ENCODE measurements around the gene CACTIN. TPM values are rescaled to one million over a fixed set of nuclear protein-coding genes. Genes with fewer than 3 reads are reported as not detected.

Gene CACTIN
- total and polyA plus RNA-seq, 7 experiments from 2014 or later, result 9.5 to 46.7 (median 35.9) TPM

DNA sequence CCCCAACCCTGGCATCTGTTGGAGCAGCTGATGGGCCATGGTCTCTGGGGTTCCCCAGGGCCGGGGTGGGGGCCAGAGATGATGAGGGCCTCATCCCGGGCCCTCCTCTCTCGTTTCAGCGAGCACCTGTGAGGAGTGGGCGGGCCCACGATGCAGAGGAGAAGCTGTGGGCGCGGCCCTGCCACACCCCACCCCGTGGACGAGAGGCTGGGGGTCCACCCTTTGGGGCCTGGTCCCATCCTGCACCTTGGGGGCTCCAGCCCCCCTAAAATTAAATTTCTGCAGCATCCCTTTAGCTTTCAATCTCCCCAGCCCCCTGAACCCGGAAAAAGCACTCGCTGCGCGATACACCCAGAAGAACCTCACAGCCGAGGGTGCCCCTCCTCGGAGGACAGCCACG is 48.2 kb downstream of the CACTIN start:
- Mint-ChIP-seq H3K36me3 (peaks cover 0 to 8% (median 6%) of the 10 kb centered on the region in 5 donors), H3K9me3 (no peaks in the 10 kb centered on the region), H3K27me3 (peaks cover 0 to 2% (median 0%) of the 10 kb centered on the region in 5 donors), H3K4me3 (no peak overlapping the region), H3K27ac (no peak overlapping the region), H3K4me1 (peaks cover 0 to 12% (median 5%) of the 10 kb centered on the region in 7 donors)
- ATAC-seq (no peak), DNase-seq (no peak)
- intact Hi-C loops (cut with micrococcal nuclease), result no loop called here
- no peak overlapping the region for H3K27ac ChIP-seq (ENCODE audit: low read depth, low read length)
- no peaks in the 10 kb centered on the region for H3K27me3 ChIP-seq (ENCODE audit: control insufficient read depth in 2 of 2, insufficient read depth in 2 of 2, low read length in 2 of 2)
- POLR2A ChIA-PET, result no interaction called here
- peaks cover 0 to 11% (median 4%) of the 10 kb centered on the region in 3 experiments for H3K36me3 ChIP-seq (ENCODE audit: control insufficient read depth in 2 of 3, insufficient read depth in 3 of 3, low read length in 3 of 3)
- H3K4me3 ChIP-seq (ENCODE audit: low read length), result no peak overlapping the region
- peaks cover 5 to 6% of the 10 kb centered on the region in 2 donors for H3K4me1 ChIP-seq (ENCODE audit: control insufficient read depth in 2 of 2, insufficient read depth in 2 of 2, low read length in 2 of 2)
- CTCF ChIA-PET, result interaction anchor here (0.9 to 1.0 kb wide), 2 partner anchors 22 to 34 kb away, joined by 3 read pairs; no protein-coding TSS in a partner anchor
- H3K9me3 ChIP-seq (ENCODE audit: control insufficient read depth in 2 of 3, low read length in 3 of 3), result no peaks in the 10 kb centered on the region

DNA sequence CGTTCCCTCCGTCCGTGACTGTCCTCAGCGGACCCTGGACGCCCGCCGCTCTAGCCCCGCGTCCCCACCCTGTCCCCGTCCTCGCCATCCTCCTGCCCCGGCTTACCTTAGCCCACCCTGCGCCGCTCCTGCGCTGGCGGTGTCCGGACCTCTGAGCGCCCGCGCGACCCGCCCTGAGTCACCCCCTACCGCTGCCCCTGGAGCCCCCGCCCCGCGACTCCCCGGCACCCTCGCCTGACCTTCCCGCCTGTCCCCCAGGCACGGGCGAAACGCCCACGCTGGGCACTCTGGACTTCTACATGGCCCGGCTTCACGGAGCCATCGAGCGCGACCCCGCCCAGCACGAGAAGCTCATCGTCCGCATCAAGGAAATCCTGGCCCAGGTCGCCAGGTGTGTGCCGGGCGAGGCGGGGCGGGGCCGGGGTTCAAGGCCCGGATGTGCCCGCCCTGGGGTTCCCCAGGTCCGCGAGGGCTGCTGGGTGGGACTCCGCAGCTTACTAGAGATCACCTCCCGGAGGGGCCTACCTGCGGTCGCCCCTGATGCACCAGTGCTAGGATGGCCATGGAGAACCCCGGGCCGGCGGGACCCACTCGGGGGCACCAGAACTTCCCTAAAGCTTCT is 48.8 kb downstream of the CACTIN start:
- no peak for DNase-seq
- no peak overlapping the region for H3K4me3 ChIP-seq (ENCODE audit: low read length)
- H3K36me3 ChIP-seq (ENCODE audit: control insufficient read depth in 2 of 3, insufficient read depth in 3 of 3, low read length in 3 of 3), result peaks cover 0 to 15% (median 4%) of the 10 kb centered on the region in 3 experiments
- Mint-ChIP-seq H3K4me3 (no peak overlapping the region), H3K36me3 (peaks cover 0 to 8% (median 6%) of the 10 kb centered on the region in 5 donors), H3K27ac (no peak overlapping the region), H3K9me3 (no peaks in the 10 kb centered on the region), H3K27me3 (no peaks in the 10 kb centered on the region), H3K4me1 (peaks cover 0 to 12% (median 5%) of the 10 kb centered on the region in 7 donors)
- H3K27me3 ChIP-seq (ENCODE audit: control insufficient read depth in 2 of 2, insufficient read depth in 2 of 2, low read length in 2 of 2), result no peaks in the 10 kb centered on the region
- ATAC-seq, result no peak
- intact Hi-C loops (cut with micrococcal nuclease), result no loop called here
- CTCF ChIA-PET, result interaction anchor here (0.9 to 1.0 kb wide), 2 partner anchors 21 to 33 kb away, joined by 3 read pairs; no protein-coding TSS in a partner anchor
- POLR2A ChIA-PET, result no interaction called here
- H3K9me3 ChIP-seq (ENCODE audit: control insufficient read depth in 2 of 3, low read length in 3 of 3), result no peaks in the 10 kb centered on the region
- H3K27ac ChIP-seq (ENCODE audit: low read depth, low read length), result no peak overlapping the region
- peaks cover 5 to 8% of the 10 kb centered on the region in 2 donors for H3K4me1 ChIP-seq (ENCODE audit: control insufficient read depth in 2 of 2, insufficient read depth in 2 of 2, low read length in 2 of 2)

DNA sequence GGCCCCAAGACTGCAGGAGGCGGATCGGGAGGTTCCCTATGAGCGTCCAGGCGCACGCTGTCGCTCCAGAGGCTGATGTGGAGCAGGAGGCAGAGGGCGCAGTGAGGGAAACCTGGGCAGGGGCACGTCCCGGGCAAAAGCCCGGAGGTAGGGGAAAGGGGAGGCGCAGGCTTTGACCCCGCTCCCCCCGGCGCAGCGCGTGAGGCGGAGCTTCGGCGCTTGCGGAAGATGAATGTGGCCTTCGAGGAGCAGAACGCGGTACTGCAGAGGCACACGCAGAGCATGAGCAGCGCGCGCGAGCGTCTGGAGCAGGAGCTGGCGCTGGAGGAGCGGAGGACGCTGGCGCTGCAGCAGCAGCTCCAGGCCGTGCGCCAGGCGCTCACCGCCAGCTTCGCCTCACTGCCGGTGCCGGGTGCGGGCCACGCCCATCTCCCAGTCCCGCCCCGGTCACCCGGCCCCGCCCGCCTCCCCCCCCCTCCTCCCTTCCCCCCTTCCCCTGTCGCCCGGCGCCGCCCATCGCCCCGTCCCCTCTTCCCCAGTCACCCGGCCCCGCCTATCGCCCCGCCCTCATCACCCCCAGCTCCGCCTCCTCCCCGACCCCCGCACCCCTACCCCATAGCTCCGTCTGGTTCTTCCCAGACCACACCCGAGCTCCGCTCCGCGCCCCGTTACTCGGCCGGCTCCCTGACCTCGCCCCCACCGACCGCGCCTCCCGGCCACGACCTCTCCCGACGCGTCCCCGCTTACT is 49.7 kb downstream of the CACTIN start:
- intact Hi-C loops (cut with micrococcal nuclease), result no loop called here
- CTCF ChIA-PET, result no interaction called here
- no peaks in the 10 kb centered on the region for H3K27me3 ChIP-seq (ENCODE audit: control insufficient read depth in 2 of 2, insufficient read depth in 2 of 2, low read length in 2 of 2)
- H3K9me3 Mint-ChIP-seq, result no peaks in the 10 kb centered on the region
- no peaks in the 10 kb centered on the region for H3K27me3 Mint-ChIP-seq
- no peaks in the 10 kb centered on the region for H3K9me3 ChIP-seq (ENCODE audit: control insufficient read depth in 2 of 3, low read length in 3 of 3)
- H3K4me1 Mint-ChIP-seq, result peaks cover 5 to 20% (median 11%) of the 10 kb centered on the region in 7 donors
- peak overlapping the region in 1 of 9 donors; percentile 52 for H3K27ac Mint-ChIP-seq
- POLR2A ChIA-PET, result no interaction called here
- peaks cover 0 to 15% (median 4%) of the 10 kb centered on the region in 3 experiments for H3K36me3 ChIP-seq (ENCODE audit: control insufficient read depth in 2 of 3, insufficient read depth in 3 of 3, low read length in 3 of 3)
- no peak overlapping the region for H3K4me3 ChIP-seq (ENCODE audit: low read length)
- DNase-seq (no peak), ATAC-seq (no peak)
- H3K27ac ChIP-seq (ENCODE audit: low read depth, low read length), result no peak overlapping the region
- peak overlapping the region in 1 of 10 donors; percentile 2 for H3K4me3 Mint-ChIP-seq
- H3K4me1 ChIP-seq (ENCODE audit: control insufficient read depth in 2 of 2, insufficient read depth in 2 of 2, low read length in 2 of 2), result peaks cover 11 to 12% of the 10 kb centered on the region in 2 donors
- H3K36me3 Mint-ChIP-seq, result peaks cover 0 to 8% (median 6%) of the 10 kb centered on the region in 5 donors

DNA sequence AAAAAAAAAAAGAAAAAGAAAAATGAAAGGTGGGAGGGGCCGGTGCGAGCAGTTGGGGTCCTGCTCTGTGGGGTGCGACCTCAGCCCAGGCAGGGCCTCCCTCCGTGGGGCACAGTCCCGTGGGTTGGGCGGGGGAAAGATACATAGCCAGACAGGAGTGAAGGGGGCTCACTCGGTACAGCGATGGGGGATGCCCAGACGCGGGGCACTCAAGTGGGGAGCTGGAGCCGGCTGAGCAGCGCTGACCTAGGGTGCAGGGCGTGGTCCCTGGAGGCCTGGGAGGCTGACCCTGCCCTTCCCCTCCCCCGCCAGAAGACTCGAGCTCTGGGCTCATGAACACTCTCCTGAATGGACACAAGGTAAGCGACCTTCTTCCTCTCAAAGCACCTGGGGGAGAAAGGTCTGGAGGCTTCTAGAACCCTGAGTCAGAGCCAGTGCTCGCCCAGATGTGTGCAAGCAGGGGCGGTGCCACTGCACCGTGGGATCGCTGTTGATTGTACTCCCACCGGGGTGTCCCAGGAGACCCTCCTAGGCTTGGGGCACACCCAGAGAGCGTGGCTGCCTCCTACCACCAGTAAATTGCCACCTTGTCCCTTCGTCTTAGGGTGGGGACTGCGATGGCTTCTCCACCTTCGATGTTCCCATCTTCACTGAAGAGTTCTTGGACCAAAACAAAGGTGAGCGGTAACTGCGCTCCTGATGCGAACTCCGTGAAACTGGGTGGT is 50.5 kb downstream of the CACTIN start:
- DNase-seq (no peak), ATAC-seq (no peak)
- Histone ChIP-seq H3K27me3 (ENCODE audit: control insufficient read depth in 2 of 2, insufficient read depth in 2 of 2, low read length in 2 of 2) (no peaks in the 10 kb centered on the region), H3K4me1 (ENCODE audit: control insufficient read depth in 2 of 2, insufficient read depth in 2 of 2, low read length in 2 of 2) (peaks cover 12 to 13% of the 10 kb centered on the region in 2 donors), H3K4me3 (ENCODE audit: low read length) (no peak overlapping the region), H3K36me3 (ENCODE audit: control insufficient read depth in 2 of 3, insufficient read depth in 3 of 3, low read length in 3 of 3) (peaks cover 0 to 15% (median 4%) of the 10 kb centered on the region in 3 experiments), H3K27ac (ENCODE audit: low read depth, low read length) (no peak overlapping the region), H3K9me3 (ENCODE audit: control insufficient read depth in 2 of 3, low read length in 3 of 3) (no peaks in the 10 kb centered on the region)
- ChIA-PET CTCF (interaction anchor here (0.9 kb wide), 1 partner anchor 14 kb away, joined by 4 read pairs; no protein-coding TSS in a partner anchor), POLR2A (interaction anchor here (0.6 to 1.0 kb wide), 2 partner anchors 9 to 331 kb away, joined by 3 to 4 read pairs; no protein-coding TSS in a partner anchor)
- H3K4me1 Mint-ChIP-seq, result peaks cover 11 to 26% (median 14%) of the 10 kb centered on the region in 7 donors
- peak overlapping the region in 2 of 10 donors; percentile 2 to 51 for H3K4me3 Mint-ChIP-seq
- H3K27ac Mint-ChIP-seq, result peak overlapping the region in 1 of 9 donors; percentile 52
- H3K36me3 Mint-ChIP-seq, result peaks cover 0 to 8% (median 6%) of the 10 kb centered on the region in 5 donors
- no peaks in the 10 kb centered on the region for H3K27me3 Mint-ChIP-seq
- no peaks in the 10 kb centered on the region for H3K9me3 Mint-ChIP-seq
- intact Hi-C loops (cut with micrococcal nuclease), result no loop called here

DNA sequence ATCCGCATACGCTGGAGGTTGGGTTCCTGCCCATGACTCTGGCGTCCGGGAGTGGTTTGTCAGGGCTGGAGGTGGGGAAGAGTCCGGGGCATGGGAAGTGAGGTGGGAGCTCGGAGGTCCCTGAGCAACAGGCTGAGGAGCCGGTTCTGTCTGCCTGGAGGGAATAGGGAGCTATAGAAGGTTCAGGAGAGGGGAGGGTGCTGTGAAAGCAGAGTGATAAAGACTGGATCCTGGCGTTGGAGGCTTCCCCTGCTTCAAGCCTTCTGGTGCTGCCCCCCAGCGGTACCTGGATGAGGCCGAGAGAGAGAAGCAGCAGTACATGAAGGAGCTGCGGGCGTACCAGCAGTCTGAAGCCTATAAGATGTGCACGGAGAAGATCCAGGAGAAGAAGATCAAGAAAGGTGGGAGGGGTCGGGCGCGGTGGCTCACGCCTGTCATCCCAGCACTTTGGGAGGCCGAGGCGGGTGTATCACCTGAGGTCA is 51.3 kb downstream of the CACTIN start:
- ATAC-seq (no peak), DNase-seq (peak in 2 of 9 donors; percentile 24 to 32)
- Mint-ChIP-seq H3K36me3 (peaks cover 0 to 8% (median 6%) of the 10 kb centered on the region in 5 donors), H3K4me1 (peaks cover 11 to 29% (median 14%) of the 10 kb centered on the region in 7 donors), H3K27me3 (no peaks in the 10 kb centered on the region), H3K27ac (peak overlapping the region in 2 of 9 donors; percentile 52 to 57), H3K4me3 (peak overlapping the region in 8 of 10 donors; percentile 9 to 73 (median 38)), H3K9me3 (no peaks in the 10 kb centered on the region)
- no peak overlapping the region for H3K4me3 ChIP-seq (ENCODE audit: low read length)
- CTCF ChIA-PET, result interaction anchor here (0.6 to 0.9 kb wide), 2 partner anchors 13 to 14 kb away, joined by 3 to 4 read pairs; no protein-coding TSS in a partner anchor
- peaks cover 12 to 13% of the 10 kb centered on the region in 2 donors for H3K4me1 ChIP-seq (ENCODE audit: control insufficient read depth in 2 of 2, insufficient read depth in 2 of 2, low read length in 2 of 2)
- H3K27ac ChIP-seq (ENCODE audit: low read depth, low read length), result no peak overlapping the region
- H3K27me3 ChIP-seq (ENCODE audit: control insufficient read depth in 2 of 2, insufficient read depth in 2 of 2, low read length in 2 of 2), result no peaks in the 10 kb centered on the region
- POLR2A ChIA-PET, result interaction anchor here (0.6 to 1.0 kb wide), 3 partner anchors 9 to 332 kb away, joined by 3 to 4 read pairs (median 3); no protein-coding TSS in a partner anchor
- H3K36me3 ChIP-seq (ENCODE audit: control insufficient read depth in 2 of 3, insufficient read depth in 3 of 3, low read length in 3 of 3), result peaks cover 0 to 15% (median 4%) of the 10 kb centered on the region in 3 experiments
- intact Hi-C loops (cut with micrococcal nuclease), result no loop called here
- H3K9me3 ChIP-seq (ENCODE audit: control insufficient read depth in 2 of 3, low read length in 3 of 3), result no peaks in the 10 kb centered on the region

Data from naive thymus-derived CD4-positive, alpha-beta T cell (primary cell).